ENCODE data around the gene SLC8A3.

SLC8A3 gene

DNA sequence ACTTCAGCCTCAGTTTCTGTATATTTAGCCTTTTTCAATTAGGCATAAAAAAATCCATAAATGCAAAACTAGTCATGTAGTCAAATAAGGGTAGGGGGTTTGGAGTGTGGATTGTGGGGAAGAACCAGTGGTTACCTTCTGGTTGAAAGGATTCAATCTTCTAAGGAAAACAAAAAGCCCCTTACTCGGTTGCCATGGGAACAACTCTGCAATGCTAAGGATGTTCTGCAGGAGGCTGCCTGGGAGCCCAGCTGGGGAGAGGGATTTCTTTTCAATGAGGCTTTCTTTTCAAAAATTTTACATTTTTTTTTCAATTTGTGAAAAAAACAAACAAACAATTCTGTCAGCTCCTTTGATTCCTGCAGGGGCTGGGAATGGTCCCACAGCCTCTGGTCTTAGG lies 67.2 kb downstream of the SLC8A3 start:
- no peak for DNase-seq (ENCODE audit: low read depth in 2 of 2)

GRCh38 chr14:70118064-70118463 lies 70.7 kb downstream of the SLC8A3 start:
- no peak for DNase-seq (ENCODE audit: low read depth in 2 of 2)

GRCh38 chr14:70116278-70116677 lies 72.5 kb downstream of the SLC8A3 start:
- DNase-seq (ENCODE audit: low read depth in 2 of 2): no peak

DNA sequence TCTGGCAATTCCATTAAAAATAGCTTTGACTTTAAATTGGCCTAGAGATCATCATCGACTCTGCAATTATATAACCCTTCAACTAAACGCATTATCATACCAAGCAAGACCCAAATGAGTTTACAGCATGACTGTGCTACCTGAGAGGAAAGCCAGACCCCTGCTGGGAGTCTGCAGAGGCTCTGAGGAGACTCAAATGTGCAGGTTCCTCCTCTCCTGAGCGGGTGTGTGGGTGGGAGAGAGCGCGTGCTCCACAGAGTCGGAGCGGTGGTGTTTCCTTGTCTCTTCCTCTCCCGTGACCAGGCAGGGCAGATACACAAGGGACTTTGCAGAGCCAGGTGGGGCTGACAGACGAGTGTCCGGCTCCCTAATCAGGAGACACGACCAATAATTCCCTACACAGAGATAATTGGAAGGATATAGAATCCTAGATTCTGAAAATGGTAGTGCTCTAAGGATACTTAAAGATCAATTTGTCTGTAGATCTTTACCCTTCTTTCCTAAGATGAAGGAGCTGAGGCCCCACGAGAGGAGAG lies 74.1 kb downstream of the SLC8A3 start:
- DNase-seq (ENCODE audit: low read depth in 2 of 2): no peak

DNA sequence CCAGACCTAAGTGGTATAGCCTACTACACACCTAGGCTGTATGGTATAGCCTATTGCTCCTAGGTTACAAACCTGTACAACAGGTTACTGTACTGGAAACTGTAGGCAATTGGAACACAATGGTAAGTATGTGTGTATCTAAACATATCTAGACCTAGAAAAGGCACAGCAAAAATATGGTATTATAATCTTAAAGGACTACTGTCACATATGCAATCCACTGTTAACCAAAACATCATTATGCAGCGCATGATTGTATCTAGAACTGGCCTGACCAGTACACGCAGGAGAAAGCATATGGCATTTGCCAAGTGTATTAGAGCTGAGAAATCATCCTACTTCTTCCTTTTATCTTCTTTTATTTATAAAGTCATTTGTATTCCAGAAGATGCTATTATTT lies 75.5 kb downstream of the SLC8A3 start:
- no peak for DNase-seq (ENCODE audit: low read depth in 2 of 2)

DNA sequence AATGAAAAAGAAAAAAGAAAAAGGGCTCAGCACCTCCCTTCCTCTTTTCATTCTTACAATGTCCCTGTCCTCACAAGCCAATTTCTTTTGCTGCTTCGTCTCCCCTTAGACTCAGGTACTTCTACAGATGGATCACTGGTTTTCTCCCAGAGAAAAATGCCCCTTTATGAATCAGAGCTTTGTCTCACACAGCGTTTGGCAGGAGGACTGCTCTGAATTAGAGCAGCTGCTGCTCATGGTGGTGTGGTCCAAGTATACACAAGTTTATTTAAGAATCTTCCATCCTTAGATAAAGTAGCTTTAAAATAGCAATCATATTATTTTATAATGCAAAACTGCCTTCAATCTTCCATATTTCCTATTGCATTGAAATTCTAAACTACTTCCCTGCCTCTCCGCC lies 80.3 kb downstream of the SLC8A3 start:
- DNase-seq (ENCODE audit: low read depth in 2 of 2): no peak

DNA sequence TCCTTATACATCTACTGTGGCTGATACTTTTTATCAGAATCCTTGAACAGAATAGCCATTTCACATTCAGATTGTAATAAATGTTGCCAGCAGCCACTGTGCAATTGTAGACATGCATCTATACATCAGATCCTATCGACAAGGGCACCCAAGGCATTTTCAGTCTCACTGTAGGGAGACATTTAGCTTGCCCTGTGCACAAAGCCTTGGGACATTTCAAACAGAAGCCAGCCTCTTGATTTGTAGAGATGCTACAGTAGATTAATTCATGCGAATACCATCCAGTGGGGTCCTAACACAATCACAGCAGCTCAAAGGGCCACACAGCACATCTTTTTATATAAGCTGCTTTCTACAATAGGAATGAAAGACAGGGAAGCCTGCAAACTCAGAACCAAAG lies 81.4 kb downstream of the SLC8A3 start:
- no peak for DNase-seq (ENCODE audit: low read depth in 2 of 2)

DNA sequence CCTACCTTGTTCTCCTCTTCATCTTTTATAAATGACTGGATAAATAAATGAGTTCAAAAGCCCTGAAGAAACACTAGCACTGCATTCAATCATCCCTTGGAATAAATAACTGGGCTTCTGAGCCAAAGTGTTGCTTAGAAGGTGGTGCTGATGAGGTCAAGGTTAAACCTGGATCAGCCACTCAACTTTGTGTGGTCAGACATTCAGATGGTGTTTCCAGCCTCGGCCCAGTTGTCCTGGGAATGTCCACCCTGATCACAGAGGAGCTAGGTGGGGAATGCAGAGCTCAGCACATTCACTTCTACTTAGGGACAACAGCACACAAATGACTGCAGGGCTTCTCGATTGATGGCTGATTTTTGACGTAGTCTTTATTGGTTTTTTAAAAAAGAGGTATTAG lies 88.7 kb downstream of the SLC8A3 start:
- DNase-seq (ENCODE audit: low read depth in 2 of 2): no peak

DNA sequence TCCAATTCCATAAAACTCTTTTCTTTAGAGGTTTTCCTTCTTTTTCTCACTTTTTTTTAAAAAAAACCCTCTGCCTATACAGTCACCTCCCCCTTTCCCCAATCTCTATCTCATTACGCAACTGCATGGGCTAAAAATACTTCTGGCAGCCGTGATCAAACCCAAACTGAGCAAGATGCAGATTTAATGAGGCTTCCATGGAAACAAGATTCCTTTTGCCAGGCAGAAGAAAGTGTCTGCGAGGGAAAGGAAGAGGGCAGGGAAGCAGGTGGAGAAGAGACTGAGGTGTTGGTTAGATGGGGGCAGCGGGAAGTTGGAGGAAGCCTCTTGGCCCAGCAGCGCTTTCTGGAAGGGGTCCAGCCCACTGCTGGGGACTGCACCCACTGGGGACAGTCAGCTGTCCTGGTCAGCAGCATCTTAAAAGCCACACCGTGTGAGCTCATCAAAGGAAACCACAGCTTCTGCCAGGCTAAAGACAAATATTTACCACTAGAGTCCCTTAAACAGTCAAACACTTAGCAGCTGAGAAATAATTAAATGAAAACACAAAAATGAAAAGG lies 90.4 kb downstream of the SLC8A3 start:
- DNase-seq (ENCODE audit: low read depth in 2 of 2): no peak

- no peak for DNase-seq (ENCODE audit: low read depth in 2 of 2)
These were observed 91.0 kb downstream of the SLC8A3 start for GRCh38 chr14:70097576-70098249.

GRCh38 chr14:70096866-70097265 lies 91.9 kb downstream of the SLC8A3 start:
- DNase-seq (ENCODE audit: low read depth in 2 of 2): no peak

- no peak for DNase-seq (ENCODE audit: low read depth in 2 of 2)
These were observed 94.1 kb downstream of the SLC8A3 start for GRCh38 chr14:70094631-70095030.

DNA sequence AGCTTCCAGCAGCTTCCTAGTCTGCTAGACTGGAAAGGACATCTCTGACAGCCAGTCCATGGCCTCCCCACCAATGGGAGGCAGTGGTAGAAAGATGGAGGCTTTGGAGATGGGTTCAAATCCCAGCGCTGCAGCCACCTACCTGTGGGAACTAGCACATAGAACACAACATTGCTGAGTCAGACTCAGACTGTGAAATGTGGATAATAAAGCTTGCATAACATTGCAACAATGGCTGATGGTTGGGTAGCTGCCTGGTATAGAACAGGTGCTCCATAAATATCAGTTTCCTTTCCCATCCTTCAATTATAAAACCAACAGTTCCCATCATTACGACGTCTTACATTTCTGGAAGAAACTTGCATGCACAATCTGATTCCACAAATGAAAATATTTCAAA lies 94.6 kb downstream of the SLC8A3 start:
- DNase-seq (ENCODE audit: low read depth in 2 of 2): no peak

GRCh38 chr14:70093156-70093555 lies 95.6 kb downstream of the SLC8A3 start:
- no peak for DNase-seq (ENCODE audit: low read depth in 2 of 2)

DNA sequence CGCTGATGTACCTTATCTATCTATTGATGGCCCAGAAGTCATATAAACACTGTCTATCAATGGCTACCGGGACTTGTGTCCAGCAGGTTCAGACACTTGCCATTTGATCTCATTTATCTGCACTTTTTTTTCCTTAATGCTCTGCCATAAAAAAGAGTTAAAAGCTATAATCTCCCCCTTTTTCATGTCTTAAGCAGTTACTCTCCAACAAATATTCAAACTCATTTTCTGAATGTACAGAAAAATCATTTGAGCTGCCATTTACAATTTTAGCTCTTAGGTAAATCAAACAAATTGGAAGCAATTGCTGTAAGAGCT lies 101.4 kb downstream of the SLC8A3 start:
- no peak for DNase-seq (ENCODE audit: low read depth in 2 of 2)

GRCh38 chr14:70086685-70087379 lies 101.9 kb downstream of the SLC8A3 start:
- no peak for DNase-seq (ENCODE audit: low read depth in 2 of 2)

DNA sequence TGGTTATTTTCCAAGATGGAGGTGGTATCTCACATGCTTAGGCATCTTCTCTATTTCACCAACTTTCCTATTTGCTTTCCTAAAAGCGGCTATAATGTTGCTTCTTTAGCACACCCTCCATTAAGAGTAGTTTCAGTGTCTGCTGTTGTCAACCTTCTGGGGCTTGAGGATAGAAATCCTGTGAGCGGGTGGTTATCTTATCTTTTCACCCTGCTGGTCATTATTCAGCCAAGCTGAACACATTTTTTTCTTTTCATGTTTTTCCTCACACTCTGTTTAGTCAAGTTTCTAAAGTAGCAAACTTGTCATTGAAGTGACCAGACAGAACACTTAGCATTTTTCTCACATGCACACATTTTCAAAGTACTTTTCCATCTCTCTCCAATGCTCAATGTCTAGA lies 104.5 kb downstream of the SLC8A3 start:
- no peak for DNase-seq (ENCODE audit: low read depth in 2 of 2)

DNA sequence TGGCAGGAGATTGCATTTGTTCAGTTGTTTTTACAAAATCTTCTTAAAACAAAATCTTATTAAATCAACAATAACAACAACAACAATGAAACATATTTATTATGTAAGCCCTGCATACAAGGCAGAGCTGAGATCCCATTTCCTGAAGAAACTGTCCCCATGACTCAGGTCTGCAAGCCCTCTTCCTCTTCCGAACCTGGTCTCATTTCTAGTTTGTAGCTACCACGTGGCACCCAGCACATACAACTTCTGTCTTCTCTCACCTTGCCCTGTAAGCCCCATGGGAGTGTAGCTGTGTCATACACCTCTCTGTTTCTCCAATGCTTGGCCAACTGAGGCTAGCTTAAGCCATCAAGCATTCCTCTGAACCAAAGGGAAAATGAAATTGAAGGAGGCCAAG lies 106.4 kb downstream of the SLC8A3 start:
- no peak for DNase-seq (ENCODE audit: low read depth in 2 of 2)

- DNase-seq (ENCODE audit: low read depth in 2 of 2): no peak
These were observed 108.7 kb downstream of the SLC8A3 start for GRCh38 chr14:70080076-70080475.

DNA sequence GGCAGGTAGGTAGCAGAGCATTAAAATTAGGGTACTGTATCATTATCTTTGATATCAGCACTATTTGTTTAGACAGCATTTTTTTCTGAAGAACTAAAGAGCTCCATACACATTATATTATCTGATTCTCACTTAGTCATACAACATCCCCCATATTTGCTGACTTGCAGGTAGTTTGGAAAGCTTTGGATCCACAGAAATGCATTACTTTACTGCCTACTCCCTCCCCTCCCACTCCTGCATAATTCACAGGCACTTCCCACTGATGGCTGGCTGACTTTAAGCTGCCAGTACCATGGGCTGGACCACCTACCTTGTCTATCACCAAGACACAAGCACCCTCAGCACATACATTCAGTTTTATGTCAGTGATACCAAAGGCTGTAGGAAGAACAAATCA lies 110.4 kb downstream of the SLC8A3 start:
- DNase-seq (ENCODE audit: low read depth in 2 of 2): no peak

DNA sequence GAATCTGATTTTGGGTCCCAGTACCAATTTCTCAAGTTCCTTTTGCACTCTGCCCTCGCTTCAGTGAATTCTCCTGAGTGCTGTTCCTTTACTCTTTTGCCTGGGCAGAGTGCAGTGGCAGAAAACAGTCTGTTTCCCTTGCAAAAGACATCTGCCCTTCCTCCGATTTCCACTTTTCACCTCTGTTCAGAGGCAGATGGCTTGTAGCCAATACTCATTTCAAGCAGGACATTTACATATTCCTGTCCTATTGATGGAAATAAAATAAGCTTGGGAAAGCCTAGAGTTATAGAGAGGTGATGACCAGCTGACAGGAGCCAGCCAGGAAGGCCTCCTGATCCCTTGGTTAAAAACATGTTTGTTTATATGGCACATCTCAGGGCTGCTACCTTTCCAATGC lies 111.0 kb downstream of the SLC8A3 start:
- no peak for DNase-seq (ENCODE audit: low read depth in 2 of 2)

- DNase-seq (ENCODE audit: low read depth in 2 of 2): no peak
These were observed 111.7 kb downstream of the SLC8A3 start for GRCh38 chr14:70077005-70077404.

GRCh38 chr14:70073924-70074566 lies 114.7 kb downstream of the SLC8A3 start:
- DNase-seq (ENCODE audit: low read depth in 2 of 2): peak; percentile 43 to 56
